ENCODE data around the gene DAPP1.

- TF ChIP-seq POLR2A (IDR thresholded peaks at IDR 0.05; ENCODE audit: low read length) (no peak), GATA1 (IDR thresholded peaks at IDR 0.05; ENCODE audit: low read depth, low read length) (no peak)
Measured at GRCh38 chr4:99844048-99844447, 27.4 kb downstream of the DAPP1 start.

Measured in erythroblast (primary cell).